HCT116 (cell line): ENCODE measurements around the gene RPS17. TPM values are rescaled to one million over a fixed set of nuclear protein-coding genes. Genes with fewer than 3 reads are reported as not detected.

Experiments
- ATAC-seq: fragments of 200-7000 bp; cut with Tn5 transposase; 2 replicates; pipeline ENCODE4 v1.9.1; 2020; ENCODE audit warnings: mild to moderate bottlenecking, moderate library complexity
- BruUV-seq: library from RNA; stranded (reverse); fragments of 400-500 nt; replicated peaks from 2 replicates; lab custom pipeline; 2021; lab: Mats Ljungman, UMichigan
- CTCF ChIA-PET: fragments of 300-600 bp; sonication (Branson Sonifier 250); formaldehyde crosslinking; loops from one replicate; lab custom pipeline; 2021; ENCODE audit warnings: antibody characterized with exemption; lab: Charles Lee
- POLR2A ChIA-PET: fragments of 300-600, 350-600 bp; sonication (Branson Sonifier 250); formaldehyde crosslinking; loops from one replicate; lab custom pipeline; 2021; ENCODE audit warnings: antibody characterized with exemption; lab: Charles Lee
- RAD21 ChIA-PET, 2 experiments: fragments of 300-600 bp; sonication (Branson Sonifier 250); formaldehyde crosslinking; loops; one replicate each; lab custom pipeline; 2023; ENCODE audit warnings: low total read pairs in 2 of 2; ENCODE audit not compliant: uncharacterized antibody in 2 of 2, unreplicated experiment in 2 of 2, low non-redundant PET in 1 of 2; lab: Charles Lee
- DNase-seq: peaks from one replicate; pipeline ENCODE4 v3.0.0-alpha.2; 2010; ENCODE audit warnings: low read depth, low spot score
- H2AFZ ChIP-seq: fragments of 200-600 bp; shearing (Covaris generic), sonication (generic); 2 replicates; pipeline ENCODE4 v1.6.1; 2017; ENCODE audit warnings: low read depth, mixed run types, mixed read lengths, antibody characterized with exemption, low read length; ENCODE audit not compliant: poor library complexity, severe bottlenecking
- H3K27ac ChIP-seq: 2 replicates; pipeline ENCODE4 v1.5.1; 2012; ENCODE audit warnings: low read depth, low read length
- H3K27me3 ChIP-seq: fragments of 200-600 bp; sonication (generic); 2 replicates; pipeline ENCODE4 v1.6.1; 2016; ENCODE audit warnings: mixed run types, low read length, mixed read lengths; ENCODE audit not compliant: insufficient read depth
- H3K36me3 ChIP-seq, 2 experiments: fragments of 200-500 bp in 1 of 2; fragments of 200-600 bp in 1 of 2; sonication (Bioruptor generic) in 1 of 2; sonication (generic) in 1 of 2; 2 replicates each; pipeline versions ENCODE4 v1.5.1 to v1.6.1; 2014 to 2016; ENCODE audit warnings: low read length in 2 of 2, inconsistent platforms in 1 of 2, mixed read lengths in 1 of 2, mixed run types in 1 of 2; ENCODE audit not compliant: insufficient read depth in 2 of 2, control insufficient read depth in 1 of 2
- H3K4me1 ChIP-seq, 2 experiments: fragments of 200-600 bp in 1 of 2; sonication (generic) in 1 of 2; 2 replicates each; pipeline versions ENCODE4 v1.5.1 to v1.6.1; 2012 to 2017; ENCODE audit warnings: low read length in 2 of 2, inconsistent platforms in 1 of 2, mild to moderate bottlenecking in 1 of 2, mixed read lengths in 1 of 2, mixed run types in 1 of 2, moderate library complexity in 1 of 2; ENCODE audit not compliant: insufficient read depth in 2 of 2, control insufficient read depth in 1 of 2
- H3K4me2 ChIP-seq: fragments of 200-600 bp; sonication (generic); 2 replicates; pipeline ENCODE4 v1.6.1; 2017; ENCODE audit warnings: mixed run types, low read length, mixed read lengths
- H3K4me3 ChIP-seq, 2 experiments: fragments of 200-600 bp in 1 of 2; sonication (generic) in 1 of 2; replicated peaks in 1 of 2; 2 replicates each; pipeline ENCODE4 v1.5.1; 2011 to 2016; ENCODE audit warnings: low read length in 2 of 2, control low read depth in 1 of 2, low read depth in 1 of 2, mild to moderate bottlenecking in 1 of 2, mixed read lengths in 1 of 2, mixed run types in 1 of 2
- H3K79me2 ChIP-seq: fragments of 200-600 bp; sonication (generic); 2 replicates; pipeline ENCODE4 v1.6.1; 2017; ENCODE audit warnings: mild to moderate bottlenecking, mixed run types, low read length, moderate library complexity, mixed read lengths; ENCODE audit not compliant: insufficient read depth
- H3K9ac ChIP-seq: fragments of 200-600 bp; sonication (generic); 2 replicates; pipeline ENCODE4 v1.6.1; 2016; ENCODE audit warnings: low read length, mixed read lengths
- H3K9me2 ChIP-seq: fragments of 200-600 bp; sonication (generic), shearing (Covaris generic); 2 replicates; pipeline ENCODE4 v1.6.1; 2017; ENCODE audit warnings: mixed run types, mild to moderate bottlenecking, moderate library complexity; ENCODE audit not compliant: insufficient read depth
- H3K9me3 ChIP-seq, 2 experiments: fragments of 200-500 bp in 1 of 2; fragments of 200-600 bp in 1 of 2; sonication (Bioruptor generic) in 1 of 2; sonication (generic) in 1 of 2; 2 replicates each; pipeline ENCODE4 v1.6.1; 2014 to 2017; ENCODE audit warnings: low read length in 2 of 2, mixed read lengths in 2 of 2, inconsistent platforms in 1 of 2, low read depth in 1 of 2, mild to moderate bottlenecking in 1 of 2, mixed run types in 1 of 2, moderate library complexity in 1 of 2; ENCODE audit not compliant: control insufficient read depth in 1 of 2, insufficient read depth in 1 of 2
- H4K20me1 ChIP-seq: fragments of 200-600 bp; sonication (generic), shearing (Covaris generic); 2 replicates; pipeline ENCODE4 v1.6.1; 2017; ENCODE audit warnings: mixed run types, mild to moderate bottlenecking, moderate library complexity; ENCODE audit not compliant: insufficient read depth
- CBX3 ChIP-seq: IDR thresholded peaks from 2 replicates; pipeline ENCODE4 v1.6.1; 2012; ENCODE audit warnings: low read depth
- EGR1 ChIP-seq: IDR thresholded peaks from 2 replicates; pipeline ENCODE4 v1.6.1; 2012; ENCODE audit warnings: low read depth
- ELF1 ChIP-seq: IDR thresholded peaks from 2 replicates; pipeline ENCODE4 v1.6.1; 2012; ENCODE audit warnings: low read depth, borderline replicate concordance
- FOSL1 ChIP-seq: IDR thresholded peaks from 2 replicates; pipeline ENCODE4 v1.6.1; 2012; ENCODE audit warnings: low read depth
- JUND ChIP-seq: IDR thresholded peaks from 2 replicates; pipeline ENCODE4 v1.6.1; 2012
- POLR2A ChIP-seq: IDR thresholded peaks from 2 replicates; pipeline ENCODE4 v1.7.0; 2011; ENCODE audit warnings: borderline replicate concordance; ENCODE audit not compliant: insufficient read depth, insufficient read length; ENCODE audit errors: extremely low read depth
- SP1 ChIP-seq: IDR thresholded peaks from 2 replicates; pipeline ENCODE4 v1.6.1; 2012; ENCODE audit warnings: low read depth
- SRF ChIP-seq: IDR thresholded peaks from 2 replicates; pipeline ENCODE4 v1.6.1; 2012; ENCODE audit warnings: low read depth
- TCF7L2 ChIP-seq: IDR thresholded peaks from 2 replicates; pipeline ENCODE4 v1.7.0; 2011; ENCODE audit warnings: borderline replicate concordance, inconsistent platforms; ENCODE audit not compliant: insufficient read depth, insufficient read length; ENCODE audit errors: extremely low read depth
- intact Hi-C: fragments of 100-400 bp; cut with micrococcal nuclease; formaldehyde crosslinking; loops from 2 replicates; pipeline ENCODE4 v1.10.0; 2022
- total RNA-seq: library from RNA; stranded (reverse); gene quantifications from one replicate; pipeline ENCODE4 v1.2.1, GENCODE V29; 2021; ENCODE audit not compliant: unreplicated experiment
- TF ChIP-seq, protein P1 (sequence below): IDR thresholded peaks from 2 replicates; pipeline ENCODE4 v1.6.1; 2012; ENCODE audit warnings: low read depth

The RPS17 gene
- total RNA-seq, 1 experiment from 2014 or later: 2,385 TPM

DNA sequence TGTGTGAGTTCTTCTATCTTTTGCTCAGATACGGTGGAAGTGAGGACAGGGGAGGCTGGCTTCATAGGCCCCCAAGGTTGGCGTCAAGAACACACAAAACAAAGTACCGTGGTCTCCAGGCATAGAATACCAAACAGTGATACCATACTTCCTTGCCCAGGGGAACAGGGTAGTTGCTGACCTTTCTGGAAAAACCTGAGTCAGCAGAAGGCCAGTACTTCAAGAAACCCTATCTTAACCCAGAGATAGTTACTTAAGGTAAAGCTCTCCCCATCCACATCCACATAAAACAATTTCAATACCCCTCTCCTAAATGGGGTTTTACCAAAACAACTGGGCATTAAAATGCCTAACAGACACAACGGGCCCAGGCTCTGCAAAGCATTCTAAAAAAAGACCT, 29.6 kb upstream of the RPS17 start:
- TF ChIP-seq SRF (no peak), EGR1 (no peak), POLR2A (no peak), JUND (no peak), TCF7L2 (no peak)
- TF ChIP-seq, protein P1, sequence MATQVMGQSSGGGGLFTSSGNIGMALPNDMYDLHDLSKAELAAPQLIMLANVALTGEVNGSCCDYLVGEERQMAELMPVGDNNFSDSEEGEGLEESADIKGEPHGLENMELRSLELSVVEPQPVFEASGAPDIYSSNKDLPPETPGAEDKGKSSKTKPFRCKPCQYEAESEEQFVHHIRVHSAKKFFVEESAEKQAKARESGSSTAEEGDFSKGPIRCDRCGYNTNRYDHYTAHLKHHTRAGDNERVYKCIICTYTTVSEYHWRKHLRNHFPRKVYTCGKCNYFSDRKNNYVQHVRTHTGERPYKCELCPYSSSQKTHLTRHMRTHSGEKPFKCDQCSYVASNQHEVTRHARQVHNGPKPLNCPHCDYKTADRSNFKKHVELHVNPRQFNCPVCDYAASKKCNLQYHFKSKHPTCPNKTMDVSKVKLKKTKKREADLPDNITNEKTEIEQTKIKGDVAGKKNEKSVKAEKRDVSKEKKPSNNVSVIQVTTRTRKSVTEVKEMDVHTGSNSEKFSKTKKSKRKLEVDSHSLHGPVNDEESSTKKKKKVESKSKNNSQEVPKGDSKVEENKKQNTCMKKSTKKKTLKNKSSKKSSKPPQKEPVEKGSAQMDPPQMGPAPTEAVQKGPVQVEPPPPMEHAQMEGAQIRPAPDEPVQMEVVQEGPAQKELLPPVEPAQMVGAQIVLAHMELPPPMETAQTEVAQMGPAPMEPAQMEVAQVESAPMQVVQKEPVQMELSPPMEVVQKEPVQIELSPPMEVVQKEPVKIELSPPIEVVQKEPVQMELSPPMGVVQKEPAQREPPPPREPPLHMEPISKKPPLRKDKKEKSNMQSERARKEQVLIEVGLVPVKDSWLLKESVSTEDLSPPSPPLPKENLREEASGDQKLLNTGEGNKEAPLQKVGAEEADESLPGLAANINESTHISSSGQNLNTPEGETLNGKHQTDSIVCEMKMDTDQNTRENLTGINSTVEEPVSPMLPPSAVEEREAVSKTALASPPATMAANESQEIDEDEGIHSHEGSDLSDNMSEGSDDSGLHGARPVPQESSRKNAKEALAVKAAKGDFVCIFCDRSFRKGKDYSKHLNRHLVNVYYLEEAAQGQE: no peak
- DNase-seq: no peak
- no TSS peak for BruUV-seq
- Histone ChIP-seq H3K27ac (no peak overlapping the region), H3K79me2 (no peaks in the 10 kb centered on the region), H4K20me1 (no peaks in the 10 kb centered on the region), H2AFZ (no peak overlapping the region), H3K9me3 (no peaks in the 10 kb centered on the region), H3K27me3 (peaks cover 5% of the 10 kb centered on the region; the same call in 1 of the 2 replicates), H3K9me2 (no peaks in the 10 kb centered on the region), H3K36me3 (no peaks in the 10 kb centered on the region), H3K4me3 (no peak overlapping the region), H3K4me1 (no peaks in the 10 kb centered on the region), H3K4me2 (no peak overlapping the region), H3K9ac (no peak overlapping the region)
- no peak for ATAC-seq
- intact Hi-C loops: no loop called here
- ChIA-PET CTCF (no interaction called here), POLR2A (interaction anchor here (1.2 kb wide), 1 partner anchor 30 kb away, joined by 3 read pairs; the partner anchor contains the start of gene RPS17), RAD21 (no interaction called here)

DNA sequence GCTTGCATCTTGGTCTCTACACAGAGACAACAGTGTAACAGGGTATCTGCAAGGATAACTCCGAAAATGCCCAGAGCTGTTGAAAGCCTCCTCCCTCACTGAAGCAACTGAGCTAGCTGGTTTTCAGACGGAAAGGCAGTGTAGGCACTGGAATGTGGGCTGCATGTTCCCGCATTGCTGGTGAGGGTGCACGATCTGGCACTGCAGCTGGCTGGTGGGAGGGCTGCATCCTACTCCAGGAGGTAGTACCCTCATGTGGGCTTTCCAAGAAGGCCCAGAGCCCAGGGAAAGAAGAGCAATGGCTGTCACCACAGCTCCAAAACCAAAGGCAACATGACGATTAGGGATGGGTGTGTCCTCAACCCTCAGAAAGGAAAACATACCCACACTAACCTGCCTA, 28.7 kb upstream of the RPS17 start:
- no peaks in the 10 kb centered on the region for H3K9me2 ChIP-seq
- no peaks in the 10 kb centered on the region for H3K79me2 ChIP-seq
- H4K20me1 ChIP-seq: no peaks in the 10 kb centered on the region
- no peak for ATAC-seq
- ChIA-PET POLR2A (interaction anchor here (1.2 kb wide), 1 partner anchor 29 kb away, joined by 3 read pairs; the partner anchor contains the start of gene RPS17), CTCF (no interaction called here), RAD21 (no interaction called here)
- no peaks in the 10 kb centered on the region for H3K4me1 ChIP-seq
- no peak overlapping the region for H3K4me2 ChIP-seq
- no TSS peak for BruUV-seq
- DNase-seq: no peak
- no peak overlapping the region for H3K9ac ChIP-seq
- no peaks in the 10 kb centered on the region for H3K36me3 ChIP-seq
- H3K4me3 ChIP-seq: no peak overlapping the region
- H3K9me3 ChIP-seq: no peaks in the 10 kb centered on the region
- 0 out of 2 replicates have a peak, but pooled peaks cover 3% of the 10 kb centered on the region for H3K27me3 ChIP-seq
- intact Hi-C loops: no loop called here
- no peak overlapping the region for H3K27ac ChIP-seq
- no peak overlapping the region for H2AFZ ChIP-seq
- TF ChIP-seq CBX3 (no peak), SP1 (no peak), SRF (no peak), ELF1 (no peak), TCF7L2 (no peak), JUND (no peak), FOSL1 (no peak)
- TF ChIP-seq, protein P1: no peak
